RKO (cell line): ENCODE results near the gene ARHGAP28.
"Not testable (repeated sequence)": the region's sequence is repeated elsewhere in the genome, so short reads cannot be mapped to it uniquely, and the experiment has no call there.

ENCODE experiments used
- DNase-seq: peaks from one replicate; pipeline ENCODE4 v3.0.0-alpha.2; 2016; ENCODE audit warnings: low spot score

ARHGAP28 gene

GRCh38 chr18:6929370-6930102, 200.0 kb downstream of the ARHGAP28 start:
- DNase-seq: no peak

GRCh38 chr18:6934859-6935258, 205.3 kb downstream of the ARHGAP28 start:
- no peak for DNase-seq

DNA sequence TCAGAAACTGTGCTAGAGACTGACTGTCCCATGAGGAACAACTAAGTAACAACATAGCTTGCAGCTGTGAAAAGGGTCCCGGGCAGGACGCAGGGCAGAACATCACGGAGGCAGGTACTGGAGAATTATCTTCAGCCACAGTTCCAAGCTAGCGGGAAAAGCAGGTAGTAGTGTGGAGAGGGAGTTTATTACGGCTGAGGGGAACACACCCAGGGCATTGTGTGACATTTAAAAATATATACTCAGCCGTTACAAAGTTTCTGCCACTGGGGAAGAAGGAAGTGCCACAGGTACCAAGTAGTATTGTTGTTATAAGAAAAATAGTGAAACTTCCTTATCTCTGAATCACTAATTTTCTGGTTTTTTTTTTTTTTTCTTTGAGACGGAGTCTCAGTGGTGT, 208.5 kb downstream of the ARHGAP28 start:
- DNase-seq: no peak

DNA sequence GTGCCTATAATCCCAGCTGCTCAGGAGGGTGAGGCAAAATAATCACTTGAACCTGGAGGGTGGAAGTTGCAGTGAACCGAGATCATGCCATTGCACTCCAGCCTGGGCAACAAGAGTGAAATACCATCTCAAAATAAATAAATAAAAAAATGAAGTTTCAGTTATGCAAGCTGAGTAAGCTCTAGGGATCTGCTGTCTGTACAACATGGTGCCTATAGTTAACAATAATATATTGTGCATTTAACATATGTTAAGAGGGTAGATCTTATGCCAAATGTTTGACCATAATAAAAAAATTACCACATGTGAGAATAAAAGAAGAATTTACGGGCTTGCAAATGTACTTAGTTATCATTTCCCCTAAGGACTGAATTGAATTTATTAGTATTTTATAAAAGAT, 208.9 kb downstream of the ARHGAP28 start:
- DNase-seq: not testable (repeated sequence)

DNA sequence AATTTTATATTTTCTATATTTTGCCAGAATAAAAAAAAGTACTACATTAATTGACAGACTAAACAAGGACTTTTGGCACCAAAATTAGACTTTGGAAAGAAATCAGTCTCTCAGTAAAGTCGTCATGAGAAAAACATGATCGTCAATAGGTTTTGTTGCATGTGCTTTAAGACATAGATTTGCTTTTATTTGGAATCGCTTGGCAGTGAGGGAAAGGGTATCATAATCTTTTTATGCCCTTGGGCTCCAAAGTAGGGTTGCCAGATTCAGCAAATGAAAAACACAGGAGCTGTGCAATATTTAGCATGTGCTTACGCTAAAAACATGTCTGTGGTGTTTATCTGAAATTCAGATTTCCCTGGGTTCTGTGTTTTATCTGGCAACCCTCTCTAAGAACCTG, 210.5 kb downstream of the ARHGAP28 start:
- DNase-seq: no peak

DNA sequence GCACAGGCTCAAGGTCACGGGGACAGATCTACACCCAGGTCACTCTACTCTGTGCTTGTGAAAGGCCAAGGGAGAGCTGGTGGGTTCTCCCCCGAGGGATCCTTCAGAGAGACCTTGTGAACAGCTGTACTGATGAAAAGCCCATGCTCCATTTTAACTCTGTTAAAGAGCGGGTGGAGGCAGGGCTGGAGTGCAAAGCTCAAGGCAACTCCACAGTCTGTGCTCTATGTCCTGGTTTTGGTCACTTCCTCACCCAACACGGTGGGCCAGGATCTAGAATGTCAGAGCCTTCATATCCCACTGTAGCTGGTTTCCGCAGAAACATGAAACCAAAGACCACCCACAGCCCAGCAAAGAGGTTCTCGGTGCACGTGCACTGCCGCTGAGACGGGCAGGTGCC, 210.9 kb downstream of the ARHGAP28 start:
- no peak for DNase-seq

DNA sequence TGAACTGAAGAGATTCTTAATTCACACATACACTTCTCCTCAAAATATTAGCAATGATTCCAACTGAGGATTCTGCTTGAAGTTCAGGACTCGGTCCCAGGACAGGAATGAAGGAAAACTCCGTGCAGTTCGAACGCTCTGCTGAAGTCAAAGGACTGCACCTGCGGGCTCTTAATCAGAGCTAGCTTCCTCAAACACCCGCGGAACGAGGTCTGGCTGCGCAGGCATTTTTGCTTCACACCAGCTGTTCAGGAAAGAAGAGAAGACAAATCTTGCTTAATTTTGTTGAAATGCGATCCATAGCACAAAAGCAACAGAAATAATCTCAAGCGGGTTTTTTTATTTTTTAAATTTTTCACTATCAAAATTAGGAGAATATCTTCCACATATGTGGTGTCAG, 212.5 kb downstream of the ARHGAP28 start:
- no peak for DNase-seq

- no peak for DNase-seq
These were observed 213.2 kb downstream of the ARHGAP28 start for GRCh38 chr18:6942742-6943141.

GRCh38 chr18:6943143-6943542, 213.6 kb downstream of the ARHGAP28 start:
- DNase-seq: no peak

DNA sequence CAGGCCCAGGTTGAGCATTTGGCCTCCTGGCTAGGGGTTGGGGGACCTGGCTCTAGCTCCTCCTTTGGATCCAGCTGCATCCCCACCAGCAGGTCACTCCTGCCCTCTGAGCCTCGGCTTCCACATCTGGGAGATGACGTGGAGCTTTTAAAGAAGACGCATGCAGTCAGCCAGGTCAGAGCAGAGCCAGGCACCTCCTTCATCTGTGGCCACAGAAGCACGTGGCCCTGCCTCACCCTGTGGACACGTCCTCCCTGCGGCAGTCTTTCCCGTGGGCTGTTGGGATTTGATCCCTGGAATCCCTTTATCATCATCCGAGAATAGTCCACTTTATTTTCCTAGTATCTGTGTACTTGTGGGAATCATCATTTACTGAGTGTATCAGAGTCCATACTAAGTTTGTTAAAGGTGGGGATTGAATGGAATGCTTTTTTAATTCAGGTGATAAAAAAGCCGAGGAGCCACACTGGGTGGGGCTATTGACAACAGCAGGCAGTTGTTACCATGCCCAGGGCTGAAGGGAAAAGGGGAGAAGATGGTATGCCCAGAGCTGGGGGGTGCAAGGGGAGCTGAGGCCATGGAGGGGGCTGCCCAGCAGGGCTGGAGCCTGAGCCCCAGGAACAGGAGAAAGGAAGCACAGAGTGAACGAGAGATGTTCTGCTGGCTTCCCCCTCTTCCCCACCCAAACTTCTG, 218.0 kb downstream of the ARHGAP28 start:
- DNase-seq: no peak

DNA sequence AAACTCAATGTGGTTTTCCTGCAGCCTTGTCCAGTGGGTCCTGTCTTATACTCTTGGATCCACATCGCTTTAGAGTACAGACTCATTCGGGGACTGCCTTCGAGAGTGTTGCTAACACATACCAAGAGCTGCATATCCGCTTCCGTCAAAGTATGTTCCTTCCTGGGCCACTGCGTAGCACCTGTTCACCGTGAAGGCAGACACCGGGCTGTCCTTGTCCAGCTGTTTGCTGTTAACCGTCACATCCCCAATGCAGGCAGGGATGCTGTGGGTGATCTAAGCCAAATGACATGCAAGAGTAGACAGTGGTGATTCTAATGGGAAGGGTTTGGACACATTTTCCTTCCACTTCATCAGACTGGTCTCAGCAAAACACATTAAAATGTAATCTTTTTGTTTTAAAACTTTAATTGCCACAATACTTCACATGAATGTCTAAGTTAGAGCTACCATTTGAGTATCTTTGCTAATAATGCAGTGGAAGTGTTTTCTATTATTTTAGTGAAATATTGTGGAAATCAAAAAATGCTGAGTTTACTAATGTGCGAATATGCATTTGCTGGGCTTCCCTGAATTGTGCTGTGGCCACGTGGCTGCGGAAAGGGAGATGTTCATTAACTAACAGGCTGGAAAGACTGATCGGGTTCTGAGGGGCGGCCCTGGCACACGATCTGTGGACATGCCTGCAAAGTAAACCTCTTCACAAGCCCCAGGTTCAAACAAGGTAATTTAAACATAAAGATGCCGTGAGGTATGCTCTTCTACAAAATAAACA, 219.0 kb downstream of the ARHGAP28 start:
- DNase-seq: no peak

DNA sequence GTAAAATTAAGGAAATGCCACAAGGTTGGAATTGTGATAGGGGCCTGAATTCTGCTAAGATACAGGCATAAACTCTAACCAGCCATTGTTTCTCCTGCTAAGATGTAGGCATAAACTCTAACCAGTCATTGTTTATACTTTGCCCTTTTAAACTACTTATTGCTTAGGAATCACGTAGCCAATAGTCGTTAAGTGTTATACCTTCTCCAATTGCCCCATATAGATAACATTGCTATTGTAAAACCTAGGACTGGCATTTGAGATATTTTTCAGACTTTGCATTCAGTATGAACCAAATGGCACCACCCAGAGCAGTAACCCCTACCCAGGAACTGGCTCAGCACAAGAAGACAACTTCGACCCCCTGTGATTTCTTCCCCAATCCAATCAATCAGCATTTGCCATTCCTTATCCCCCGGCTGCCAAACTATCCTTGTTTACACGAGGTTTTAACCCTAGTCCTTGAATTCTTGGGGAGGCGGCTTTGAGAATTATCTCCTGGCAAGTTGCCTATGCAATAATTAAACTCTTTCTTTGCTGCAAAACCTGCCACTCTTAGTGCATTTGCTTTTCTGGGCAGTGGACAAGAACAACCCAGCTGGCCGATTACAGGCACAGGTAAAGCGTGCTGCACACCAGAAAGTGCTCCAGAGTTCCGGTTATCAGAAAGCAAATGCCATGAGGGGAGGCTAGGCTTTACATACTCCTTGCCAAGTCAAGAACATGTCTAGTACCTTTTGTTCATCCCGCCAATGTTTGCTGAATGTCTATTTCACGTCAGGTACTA, 220.5 kb downstream of the ARHGAP28 start:
- DNase-seq: no peak

- DNase-seq: no peak
These were observed 221.1 kb downstream of the ARHGAP28 start for GRCh38 chr18:6950641-6951040.

GRCh38 chr18:6951336-6952090, 222.0 kb downstream of the ARHGAP28 start:
- no peak for DNase-seq

DNA sequence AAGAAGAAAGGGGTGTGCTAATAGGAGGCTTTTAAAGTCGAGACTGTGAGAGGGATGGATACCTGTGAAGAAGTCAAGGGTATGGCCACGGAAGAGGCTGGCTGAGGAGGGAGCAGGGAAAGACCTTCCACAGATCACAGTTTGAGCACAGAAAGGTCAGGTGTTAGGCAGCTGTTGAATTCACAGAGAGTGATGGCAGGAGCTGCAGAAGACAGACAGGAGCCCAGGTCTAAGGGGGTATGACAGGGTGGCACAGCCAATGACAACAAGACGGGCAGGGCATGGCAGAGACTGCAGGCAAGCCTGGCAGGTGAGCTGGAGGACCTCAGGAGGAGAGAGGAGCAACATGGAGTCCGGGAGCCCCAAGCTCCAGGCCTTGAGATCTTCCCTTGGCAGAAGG, 225.0 kb downstream of the ARHGAP28 start:
- DNase-seq: no peak

DNA sequence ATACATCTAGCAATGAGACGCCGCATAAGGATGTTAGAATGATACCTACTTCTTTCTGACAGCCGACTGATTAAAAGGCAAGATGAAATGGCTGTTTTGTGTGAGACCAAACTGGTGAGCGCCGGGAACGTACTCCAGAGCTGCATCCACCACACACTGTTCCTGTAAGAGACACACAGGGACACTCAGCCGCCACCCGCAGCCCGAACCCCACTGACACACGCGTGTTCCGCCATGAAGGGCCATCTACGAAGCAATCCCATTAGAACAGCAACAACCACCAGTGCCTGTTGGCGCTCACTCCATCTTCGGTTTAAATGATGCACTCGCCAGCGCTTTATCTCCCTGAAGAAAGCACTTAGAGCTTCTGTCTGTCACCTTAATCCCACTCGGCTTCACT, 225.8 kb downstream of the ARHGAP28 start:
- no peak for DNase-seq

DNA sequence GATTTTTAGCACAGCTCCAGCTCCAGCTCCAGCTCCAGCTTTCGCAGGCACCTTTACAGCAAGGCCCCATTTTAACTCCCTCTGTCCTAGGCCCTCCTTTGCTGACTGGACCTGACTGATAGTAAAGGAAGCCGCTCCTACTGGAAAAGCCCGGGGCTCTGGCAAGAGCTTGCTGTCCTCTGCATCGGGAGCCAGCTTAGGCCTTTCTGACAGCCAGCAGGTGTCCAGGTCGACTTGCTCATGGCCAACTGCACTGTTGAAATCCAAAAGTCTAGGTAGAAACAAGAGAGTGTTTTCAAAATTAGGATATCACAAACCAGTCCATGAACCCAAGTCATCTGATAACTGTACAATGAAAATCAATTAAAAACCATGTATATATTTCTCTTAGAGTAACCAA, 227.0 kb downstream of the ARHGAP28 start:
- DNase-seq: no peak

DNA sequence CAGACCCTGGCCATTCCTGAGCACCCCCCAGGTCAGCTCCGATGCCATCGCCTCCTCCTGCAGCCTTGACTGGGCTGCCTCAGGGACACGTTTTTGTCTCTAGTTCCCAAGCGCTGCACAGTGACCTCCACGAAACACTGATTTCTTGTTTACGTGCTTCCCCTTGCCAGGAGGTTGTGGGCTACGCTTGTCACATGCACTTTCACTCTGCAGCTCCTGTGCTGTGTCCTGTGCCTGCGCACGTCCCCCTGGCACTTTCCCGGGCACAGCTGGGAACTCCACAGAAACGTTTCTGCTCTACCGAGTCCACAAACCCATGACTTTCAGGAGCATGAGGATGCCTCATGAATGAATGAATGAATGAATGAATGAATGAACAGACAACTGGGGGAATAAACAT, 227.5 kb downstream of the ARHGAP28 start:
- DNase-seq: no peak

GRCh38 chr18:6959110-6959509, 229.6 kb downstream of the ARHGAP28 start:
- no peak for DNase-seq

DNA sequence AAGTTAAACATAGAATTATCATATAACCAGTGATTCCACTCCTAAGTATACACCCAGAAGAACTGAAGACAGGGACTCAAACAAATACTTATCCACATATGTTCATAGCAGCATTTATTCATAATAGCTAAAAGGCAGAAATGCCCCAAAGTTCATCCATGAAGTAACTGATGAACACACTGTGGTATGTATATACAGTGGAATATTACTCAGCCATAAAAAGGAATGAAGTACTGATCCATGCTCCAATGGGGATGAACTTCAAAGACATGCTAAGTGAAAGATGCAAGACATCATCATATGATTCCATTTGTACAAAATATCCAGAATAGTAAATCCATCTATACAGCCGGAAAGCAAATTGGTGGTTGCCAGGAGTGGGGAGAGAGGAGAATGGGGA, 230.6 kb downstream of the ARHGAP28 start:
- DNase-seq: no peak

DNA sequence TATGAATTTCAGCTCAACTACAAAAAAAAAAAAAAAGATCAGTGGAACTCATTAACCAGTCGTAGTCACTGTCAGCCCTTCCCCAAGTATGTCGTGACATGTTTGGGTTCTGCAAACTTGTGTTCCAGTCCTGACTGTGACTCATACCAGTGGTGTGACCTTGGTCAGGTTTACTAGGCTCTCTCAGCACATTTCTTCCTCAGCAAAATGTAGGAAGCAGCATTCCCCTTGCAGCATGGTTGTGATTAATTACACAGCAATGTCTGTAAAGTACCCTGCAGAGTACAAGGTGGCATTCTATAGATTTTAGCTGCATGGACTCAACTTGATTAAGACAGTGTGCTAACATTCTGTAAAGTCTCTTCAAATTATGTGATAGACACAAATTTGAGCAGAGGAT, 231.1 kb downstream of the ARHGAP28 start:
- DNase-seq: no peak

DNA sequence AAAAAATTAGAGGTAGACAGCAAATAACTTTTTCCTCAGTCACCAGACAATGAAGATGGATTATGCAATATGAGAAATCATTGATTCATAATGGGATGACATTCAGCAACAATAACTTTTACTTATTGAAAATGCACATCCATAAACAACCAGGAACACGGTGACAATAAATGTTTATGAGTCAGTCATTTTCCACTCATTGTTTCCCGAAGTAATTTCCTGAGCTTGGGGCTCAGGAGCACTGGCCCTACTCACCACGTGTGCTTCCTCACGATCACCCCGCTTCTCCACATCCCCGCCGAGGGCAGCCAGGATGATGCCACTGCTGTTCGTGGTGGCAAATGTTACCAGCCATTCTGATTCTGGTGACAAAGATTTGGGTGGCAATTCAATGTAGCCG, 231.8 kb downstream of the ARHGAP28 start:
- DNase-seq: no peak
